HS-27A (cell line): ENCODE results near the gene CDK5RAP2.

ENCODE experiments used
- DNase-seq: peaks from one replicate; pipeline ENCODE4 v3.0.0-alpha.2; 2012; ENCODE audit warnings: low read depth, missing footprints

CDK5RAP2 gene

GRCh38 chr9:120383611-120383998 is 196.4 kb downstream of the CDK5RAP2 start:
- DNase-seq: no peak

- no peak for DNase-seq
These were observed 197.5 kb downstream of the CDK5RAP2 start for GRCh38 chr9:120382453-120382852.

- DNase-seq: no peak
These were observed 198.1 kb downstream of the CDK5RAP2 start for GRCh38 chr9:120381839-120382238.

GRCh38 chr9:120379611-120380010 is 200.4 kb downstream of the CDK5RAP2 start:
- DNase-seq: no peak

GRCh38 chr9:120378680-120379079 is 201.3 kb downstream of the CDK5RAP2 start:
- no peak for DNase-seq

GRCh38 chr9:120377268-120378159 is 202.5 kb downstream of the CDK5RAP2 start:
- no peak for DNase-seq

GRCh38 chr9:120376101-120376500 is 203.9 kb downstream of the CDK5RAP2 start:
- DNase-seq: no peak

- no peak for DNase-seq
These were observed 204.7 kb downstream of the CDK5RAP2 start for GRCh38 chr9:120375316-120375715.

- no peak for DNase-seq
These were observed 205.2 kb downstream of the CDK5RAP2 start for GRCh38 chr9:120374817-120375216.

- no peak for DNase-seq
These were observed 205.7 kb downstream of the CDK5RAP2 start for GRCh38 chr9:120374239-120374638.

GRCh38 chr9:120372040-120372439 is 207.9 kb downstream of the CDK5RAP2 start:
- DNase-seq: no peak

GRCh38 chr9:120369608-120370220 is 210.3 kb downstream of the CDK5RAP2 start:
- no peak for DNase-seq

GRCh38 chr9:120368799-120369198 is 211.2 kb downstream of the CDK5RAP2 start:
- DNase-seq: no peak

- peak; percentile 77 for DNase-seq
These were observed 213.3 kb downstream of the CDK5RAP2 start for GRCh38 chr9:120366644-120367019.

- no peak for DNase-seq
These were observed 214.6 kb downstream of the CDK5RAP2 start for GRCh38 chr9:120365386-120365785.

GRCh38 chr9:120363697-120364096 is 216.3 kb downstream of the CDK5RAP2 start:
- no peak for DNase-seq

GRCh38 chr9:120362446-120362845 is 217.5 kb downstream of the CDK5RAP2 start:
- DNase-seq: no peak

GRCh38 chr9:120361551-120361950 is 218.4 kb downstream of the CDK5RAP2 start:
- no peak for DNase-seq

- no peak for DNase-seq
These were observed 219.5 kb downstream of the CDK5RAP2 start for GRCh38 chr9:120360510-120360909.

- no peak for DNase-seq
These were observed 219.9 kb downstream of the CDK5RAP2 start for GRCh38 chr9:120360046-120360445.

- no peak for DNase-seq
These were observed 221.1 kb downstream of the CDK5RAP2 start for GRCh38 chr9:120358877-120359276.

GRCh38 chr9:120353506-120353905 is 226.5 kb downstream of the CDK5RAP2 start:
- no peak for DNase-seq

- no peak for DNase-seq
These were observed 228.9 kb downstream of the CDK5RAP2 start for GRCh38 chr9:120351106-120351505.

- no peak for DNase-seq
These were observed 229.4 kb downstream of the CDK5RAP2 start for GRCh38 chr9:120350596-120350995.
